Calu3 (cell line): ENCODE results near the gene RHBG. TPM values are rescaled to one million over a fixed set of nuclear protein-coding genes. Genes with fewer than 3 reads are reported as not detected.
"Not testable (repeated sequence)": the region's sequence is repeated elsewhere in the genome, so short reads cannot be mapped to it uniquely, and the experiment has no call there.

ENCODE experiments used
- Bru-seq: library from RNA; stranded (reverse); fragments of 400-500 nt; gene quantifications from one replicate; lab custom pipeline; 2021; lab: Mats Ljungman, UMichigan
- BruChase-seq, 2 experiments: library from RNA; stranded (reverse); fragments of 400-500 nt; gene quantifications; one replicate each; lab custom pipeline; 2021; lab: Mats Ljungman, UMichigan
- BruUV-seq: library from RNA; stranded (reverse); fragments of 400-500 nt; replicated peaks from 2 replicates; lab custom pipeline; 2021; lab: Mats Ljungman, UMichigan
- CTCF ChIA-PET: fragments of 300-600 bp; sonication (Branson Sonifier 250); formaldehyde crosslinking; loops from one replicate; lab custom pipeline; 2022; ENCODE audit warnings: antibody characterized with exemption; lab: Charles Lee
- DNase-seq: peaks from one replicate; pipeline ENCODE4 v3.0.0; 2022
- H3K27ac Mint-ChIP-seq: one replicate; pipeline ENCODE4 v1.8.0; 2022; ENCODE audit warnings: mixed read lengths; ENCODE audit not compliant: unreplicated experiment
- H3K27me3 Mint-ChIP-seq: one replicate; pipeline ENCODE4 v1.8.0; 2022; ENCODE audit warnings: mixed read lengths; ENCODE audit not compliant: unreplicated experiment
- H3K36me3 Mint-ChIP-seq: one replicate; pipeline ENCODE4 v1.8.0; 2022; ENCODE audit warnings: mild to moderate bottlenecking, moderate library complexity, mixed read lengths; ENCODE audit not compliant: insufficient read depth, unreplicated experiment
- H3K4me1 Mint-ChIP-seq: one replicate; pipeline ENCODE4 v1.8.0; 2022; ENCODE audit warnings: mild to moderate bottlenecking, low read depth, mixed read lengths; ENCODE audit not compliant: unreplicated experiment
- H3K4me3 Mint-ChIP-seq: one replicate; pipeline ENCODE4 v1.8.0; 2022; ENCODE audit warnings: mild to moderate bottlenecking, low read depth, moderate library complexity, mixed read lengths; ENCODE audit not compliant: unreplicated experiment
- H3K9me3 Mint-ChIP-seq: one replicate; pipeline ENCODE4 v1.8.0; 2022; ENCODE audit warnings: low read depth, mixed read lengths; ENCODE audit not compliant: unreplicated experiment
- CTCF ChIP-seq: fragments of 200-600 bp; IDR thresholded peaks from one replicate; pipeline ENCODE4 v1.8.0; 2022; ENCODE audit warnings: antibody characterized with exemption; ENCODE audit not compliant: unreplicated experiment
- intact Hi-C: fragments of 100-400 bp; cut with micrococcal nuclease; formaldehyde crosslinking; loops from one replicate; pipeline ENCODE4 v1.10.0; 2022; ENCODE audit not compliant: unreplicated experiment
- long read RNA-seq: library from polyadenylated mRNA; stranded (forward); transcript quantifications from one replicate; pipeline ENCODE4 v2.0.0, GENCODE V29; 2022
- total RNA-seq: library from RNA; stranded (reverse); gene quantifications from 2 replicates; pipeline ENCODE4 v1.2.3, GENCODE V29; 2022

Gene RHBG
- total RNA-seq (0.26 and 0.42 TPM in 2 replicates), Bru-seq, nascent RNA (percentile 14 among the genes with signal in this experiment), BruChase-seq, experiment 1, labeled RNA remaining after a 6-hour chase (percentile 12 among the genes with signal in this experiment), BruChase-seq, experiment 2, labeled RNA remaining after a 2-hour chase (percentile 16 among the genes with signal in this experiment)
- long read RNA-seq: 0 reads

- peaks cover 7% of the 10 kb centered on the region for H3K4me1 Mint-ChIP-seq
- DNase-seq: peak; percentile 85
- TF ChIP-seq CTCF: no peak
- CTCF ChIA-PET: interaction anchor here (0.6 to 1.1 kb wide), 2 partner anchors 16 to 218 kb away, joined by 4 to 7 read pairs; no protein-coding TSS in a partner anchor
- intact Hi-C loops: no loop called here
- H3K4me3 Mint-ChIP-seq: peak within 1 kb of the TSS; percentile 84
- no peak within 1 kb of the TSS for H3K27ac Mint-ChIP-seq
- peaks cover 9% of the 10 kb centered on the region for H3K36me3 Mint-ChIP-seq
- peaks cover 52% of the 10 kb centered on the region for H3K27me3 Mint-ChIP-seq
- no TSS peak for BruUV-seq
- H3K9me3 Mint-ChIP-seq: no peaks in the 10 kb centered on the region
Observed at GRCh38 chr1:156368889-156369684, at the start of gene RHBG. TSS of gene RHBG (plus strand) at chr1:156369211. CDS start at chr1:156369250, 39 bp downstream.

GRCh38 chr1:156319664-156320063, 49.3 kb upstream of the RHBG start:
- Mint-ChIP-seq H3K27ac (no peak overlapping the region), H3K4me1 (no peaks in the 10 kb centered on the region), H3K27me3 (no peaks in the 10 kb centered on the region), H3K4me3 (no peak overlapping the region), H3K36me3 (peaks cover 92% of the 10 kb centered on the region), H3K9me3 (no peaks in the 10 kb centered on the region)
- CTCF ChIA-PET: interaction anchor here (0.7 to 1.5 kb wide), 8 partner anchors 18 to 174 kb away, joined by 3 to 12 read pairs (median 4); partner anchors contain the start of genes CCT3, SMG5, TMEM79 and TSACC
- peak; percentile 39 for DNase-seq
- intact Hi-C loops: no loop called here
- BruUV-seq: no TSS peak
- peak; percentile 24 for TF ChIP-seq CTCF

GRCh38 chr1:156320560-156320959, 48.5 kb upstream of the RHBG start:
- Mint-ChIP-seq H3K4me3 (no peak overlapping the region), H3K27me3 (no peaks in the 10 kb centered on the region), H3K9me3 (no peaks in the 10 kb centered on the region), H3K27ac (no peak overlapping the region), H3K36me3 (peaks cover 92% of the 10 kb centered on the region), H3K4me1 (no peaks in the 10 kb centered on the region)
- DNase-seq: no peak
- intact Hi-C loops: no loop called here
- TF ChIP-seq CTCF: no peak
- CTCF ChIA-PET: interaction anchor here (1.0 kb wide), 1 partner anchor 170 kb away, joined by 3 read pairs; no protein-coding TSS in a partner anchor
- BruUV-seq: no TSS peak

GRCh38 chr1:156323179-156323578, 45.8 kb upstream of the RHBG start:
- peaks cover 83% of the 10 kb centered on the region for H3K36me3 Mint-ChIP-seq
- H3K4me3 Mint-ChIP-seq, H3K27me3 Mint-ChIP-seq, intact Hi-C loops, H3K4me1 Mint-ChIP-seq, H3K27ac Mint-ChIP-seq, DNase-seq, BruUV-seq, H3K9me3 Mint-ChIP-seq: not testable (repeated sequence)
- CTCF ChIA-PET: interaction anchor here (0.6 to 1.1 kb wide), 3 partner anchors 15 to 82 kb away, joined by 3 to 5 read pairs (median 3); partner anchors contain the start of genes CCT3 and TMEM79
